Measurements from ENCODE around the gene NPEPPS.
"Not testable (repeated sequence)": the region's sequence is repeated elsewhere in the genome, so short reads cannot be mapped to it uniquely, and the experiment has no call there.

NPEPPS gene

GRCh38 chr17:47567261-47567660 lies 36.4 kb downstream of the NPEPPS start:
- not testable (repeated sequence) for DNase-seq

- not testable (repeated sequence) for DNase-seq
Measured at GRCh38 chr17:47572561-47572960, 41.7 kb downstream of the NPEPPS start.

GRCh38 chr17:47582416-47582815 lies 51.5 kb downstream of the NPEPPS start:
- DNase-seq: not testable (repeated sequence)

- DNase-seq: not testable (repeated sequence)
Measured at GRCh38 chr17:47586378-47587055, 55.6 kb downstream of the NPEPPS start.

GRCh38 chr17:47593522-47593921 lies 62.6 kb downstream of the NPEPPS start:
- not testable (repeated sequence) for DNase-seq

- no peak for DNase-seq
Measured at GRCh38 chr17:47603830-47604597, 73.1 kb downstream of the NPEPPS start.

- no peak for DNase-seq
Measured at GRCh38 chr17:47604598-47604927, 73.7 kb downstream of the NPEPPS start.

GRCh38 chr17:47605011-47605410 lies 74.1 kb downstream of the NPEPPS start:
- DNase-seq: no peak

- no peak for DNase-seq
Measured at GRCh38 chr17:47607481-47607880, 76.6 kb downstream of the NPEPPS start.

- DNase-seq: no peak
Measured at GRCh38 chr17:47611372-47612350, 80.8 kb downstream of the NPEPPS start.

GRCh38 chr17:47615766-47616424 lies 85.0 kb downstream of the NPEPPS start:
- no peak for DNase-seq

GRCh38 chr17:47618410-47618809 lies 87.5 kb downstream of the NPEPPS start:
- DNase-seq: no peak

GRCh38 chr17:47620503-47621245 lies 89.8 kb downstream of the NPEPPS start:
- no peak for DNase-seq

- no peak for DNase-seq
Measured at GRCh38 chr17:47621293-47622179, 90.6 kb downstream of the NPEPPS start.

- no peak for DNase-seq
Measured at GRCh38 chr17:47622180-47622549, 91.3 kb downstream of the NPEPPS start.

GRCh38 chr17:47624727-47625068 lies 93.8 kb downstream of the NPEPPS start:
- no peak for DNase-seq

GRCh38 chr17:47628014-47628566 lies 97.2 kb downstream of the NPEPPS start:
- no peak for DNase-seq

GRCh38 chr17:47629826-47630225 lies 98.9 kb downstream of the NPEPPS start:
- no peak for DNase-seq

GRCh38 chr17:47630614-47631013 lies 99.7 kb downstream of the NPEPPS start:
- no peak for DNase-seq

- no peak for DNase-seq
Measured at GRCh38 chr17:47632991-47633390, 102.1 kb downstream of the NPEPPS start.

- DNase-seq: no peak
Measured at GRCh38 chr17:47633996-47634395, 103.1 kb downstream of the NPEPPS start.

Measured in activated T-cell treated with anti-CD3 and anti-CD28 coated beads for 4 hours (primary cell).